Measurements from ENCODE around the gene PGAP3. TPM values are rescaled to one million over a fixed set of nuclear protein-coding genes. Genes with fewer than 3 reads are reported as not detected.

The PGAP3 gene, protein sequence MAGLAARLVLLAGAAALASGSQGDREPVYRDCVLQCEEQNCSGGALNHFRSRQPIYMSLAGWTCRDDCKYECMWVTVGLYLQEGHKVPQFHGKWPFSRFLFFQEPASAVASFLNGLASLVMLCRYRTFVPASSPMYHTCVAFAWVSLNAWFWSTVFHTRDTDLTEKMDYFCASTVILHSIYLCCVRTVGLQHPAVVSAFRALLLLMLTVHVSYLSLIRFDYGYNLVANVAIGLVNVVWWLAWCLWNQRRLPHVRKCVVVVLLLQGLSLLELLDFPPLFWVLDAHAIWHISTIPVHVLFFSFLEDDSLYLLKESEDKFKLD
- 10.0 and 13.2 TPM in 2 replicates for total RNA-seq (2022)
- percentile 53 among the genes with signal in this experiment for Bru-seq, nascent RNA
- BruChase-seq, experiment 1, labeled RNA remaining after a 6-hour chase, result percentile 61 among the genes with signal in this experiment
- BruChase-seq, experiment 2, labeled RNA remaining after a 2-hour chase, result percentile 58 among the genes with signal in this experiment
- long read RNA-seq, transcript PGAP3-201 (8 exons, 2,737 nt), result major isoform, 7 of 20 reads
- long read RNA-seq, partial matches to known transcripts, result 2 of 20 reads
- long read RNA-seq, other reads (novel, unspliced or antisense), result 9 of 20 reads

DNA sequence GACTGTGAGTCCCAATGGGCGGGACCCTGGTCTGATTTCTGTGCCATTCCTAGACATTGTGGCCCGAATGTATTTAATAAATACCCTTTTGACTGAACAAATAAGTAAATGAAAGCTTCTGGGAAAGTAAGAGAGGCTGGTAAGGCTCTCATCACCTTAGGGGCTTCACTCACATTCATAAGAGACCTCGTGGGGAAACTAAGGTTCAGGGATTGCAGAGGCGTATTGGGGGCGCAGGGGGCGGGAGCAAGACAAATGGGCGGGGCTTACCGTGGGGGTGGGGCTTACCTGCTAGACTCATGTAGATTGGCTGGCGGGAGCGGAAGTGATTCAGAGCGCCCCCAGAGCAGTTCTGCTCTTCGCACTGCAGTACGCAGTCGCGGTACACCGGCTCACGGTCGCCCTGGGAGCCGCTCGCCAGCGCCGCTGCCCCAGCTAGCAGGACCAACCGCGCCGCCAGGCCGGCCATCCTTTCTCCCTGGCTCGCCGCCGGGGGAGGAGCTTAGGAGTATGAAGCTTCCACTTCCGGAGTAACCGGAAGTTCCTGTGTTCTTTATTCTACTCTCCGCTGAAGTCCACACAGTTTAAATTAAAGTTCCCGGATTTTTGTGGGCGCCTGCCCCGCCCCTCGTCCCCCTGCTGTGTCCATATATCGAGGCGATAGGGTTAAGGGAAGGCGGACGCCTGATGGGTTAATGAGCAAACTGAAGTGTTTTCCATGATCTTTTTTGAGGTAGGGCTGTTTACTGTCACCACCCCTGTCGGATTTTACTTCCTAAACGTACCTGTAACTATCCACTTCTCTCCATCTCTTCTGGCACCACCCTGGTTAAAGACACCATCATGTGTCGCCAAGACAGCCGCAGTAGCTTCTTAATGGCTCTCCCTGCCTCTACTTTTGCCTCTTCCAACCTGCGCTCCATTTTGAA lies at the start of gene PGAP3:
Gene PGAP3 (minus strand): TSS at position 512 of the 929 bp plus-strand sequence. CDS start 43 bp downstream, at position 469.
- Mint-ChIP-seq H3K4me1 (ENCODE audit: insufficient read depth, unreplicated experiment) (peaks cover 14% of the 10 kb centered on the region), H3K4me3 (ENCODE audit: unreplicated experiment) (peak within 1 kb of the TSS; percentile 79), H3K27me3 (ENCODE audit: insufficient read depth, unreplicated experiment) (no peaks in the 10 kb centered on the region), H3K27ac (ENCODE audit: low read depth, unreplicated experiment) (peak within 1 kb of the TSS; percentile 95), H3K36me3 (ENCODE audit: insufficient read depth, unreplicated experiment) (peaks cover 11% of the 10 kb centered on the region), H3K9me3 (ENCODE audit: unreplicated experiment) (no peaks in the 10 kb centered on the region)
- peak; percentile 92 for DNase-seq (ENCODE audit: unreplicated experiment)
- TF ChIP-seq, protein P1, sequence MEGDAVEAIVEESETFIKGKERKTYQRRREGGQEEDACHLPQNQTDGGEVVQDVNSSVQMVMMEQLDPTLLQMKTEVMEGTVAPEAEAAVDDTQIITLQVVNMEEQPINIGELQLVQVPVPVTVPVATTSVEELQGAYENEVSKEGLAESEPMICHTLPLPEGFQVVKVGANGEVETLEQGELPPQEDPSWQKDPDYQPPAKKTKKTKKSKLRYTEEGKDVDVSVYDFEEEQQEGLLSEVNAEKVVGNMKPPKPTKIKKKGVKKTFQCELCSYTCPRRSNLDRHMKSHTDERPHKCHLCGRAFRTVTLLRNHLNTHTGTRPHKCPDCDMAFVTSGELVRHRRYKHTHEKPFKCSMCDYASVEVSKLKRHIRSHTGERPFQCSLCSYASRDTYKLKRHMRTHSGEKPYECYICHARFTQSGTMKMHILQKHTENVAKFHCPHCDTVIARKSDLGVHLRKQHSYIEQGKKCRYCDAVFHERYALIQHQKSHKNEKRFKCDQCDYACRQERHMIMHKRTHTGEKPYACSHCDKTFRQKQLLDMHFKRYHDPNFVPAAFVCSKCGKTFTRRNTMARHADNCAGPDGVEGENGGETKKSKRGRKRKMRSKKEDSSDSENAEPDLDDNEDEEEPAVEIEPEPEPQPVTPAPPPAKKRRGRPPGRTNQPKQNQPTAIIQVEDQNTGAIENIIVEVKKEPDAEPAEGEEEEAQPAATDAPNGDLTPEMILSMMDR (IDR thresholded peaks at IDR 0.05; ENCODE audit: unreplicated experiment), result no peak
- intact Hi-C loops (cut with micrococcal nuclease), result loop anchor here (5.0 kb wide), 2 partner anchors 51 to 54 kb away; partner anchors contain the start of gene STARD3
- ChIA-PET POLR2A (interaction anchor here (0.6 to 4.1 kb wide), 23 partner anchors 9 to 488 kb away, joined by 3 to 68 read pairs (median 4); partner anchors contain the start of genes ERBB2, MIEN1, RPL19 and STARD3), CTCF (interaction anchor here (0.5 to 1.0 kb wide), 5 partner anchors 12 to 301 kb away, joined by 3 to 4 read pairs (median 3); partner anchors contain the start of gene ERBB2)
- TSS peak; percentile 90 for BruUV-seq (replicated peaks)

DNA sequence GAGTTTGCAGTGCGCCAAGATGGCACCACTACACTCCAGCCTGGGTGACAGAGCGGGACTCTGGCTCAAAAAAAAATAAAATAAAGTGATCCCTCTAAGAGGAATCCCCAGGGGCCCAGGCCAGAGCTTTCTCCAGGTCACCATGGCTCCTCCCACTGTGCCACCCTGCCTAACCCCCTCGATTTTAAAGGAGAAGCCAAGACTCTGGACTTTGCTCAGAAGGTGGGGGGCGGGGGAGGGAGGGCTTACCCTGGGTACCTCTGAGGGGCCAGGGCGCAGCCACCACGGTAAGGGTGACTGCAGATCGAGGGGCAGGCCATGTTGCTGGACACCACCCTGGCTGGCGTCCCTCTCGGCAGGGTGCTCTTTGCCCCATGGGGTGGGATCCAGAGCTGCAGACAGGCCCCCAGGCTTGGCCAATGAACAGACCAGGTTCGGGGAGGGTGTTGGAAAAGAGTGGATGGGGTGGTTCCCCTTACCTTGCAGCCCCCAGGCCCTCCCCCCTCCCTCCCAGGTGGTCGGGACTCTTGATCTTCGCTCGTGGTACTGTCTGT lies 49.4 kb upstream of the PGAP3 start:
- Mint-ChIP-seq H3K27ac (ENCODE audit: low read depth, unreplicated experiment) (no peak overlapping the region), H3K4me1 (ENCODE audit: insufficient read depth, unreplicated experiment) (peaks cover 45% of the 10 kb centered on the region), H3K27me3 (ENCODE audit: insufficient read depth, unreplicated experiment) (peaks cover 11% of the 10 kb centered on the region), H3K9me3 (ENCODE audit: unreplicated experiment) (no peaks in the 10 kb centered on the region), H3K4me3 (ENCODE audit: unreplicated experiment) (peak overlapping the region; percentile 81), H3K36me3 (ENCODE audit: insufficient read depth, unreplicated experiment) (no peaks in the 10 kb centered on the region)
- TF ChIP-seq, protein P1 (IDR thresholded peaks at IDR 0.05; ENCODE audit: unreplicated experiment), result no peak
- ChIA-PET CTCF (interaction anchor here (0.9 to 1.4 kb wide), 2 partner anchors 102 to 113 kb away, joined by 3 read pairs; no protein-coding TSS in a partner anchor), POLR2A (interaction anchor here (0.6 to 4.3 kb wide), 3 partner anchors 17 to 217 kb away, joined by 3 to 36 read pairs (median 3); partner anchors contain the start of gene PGAP3)
- BruUV-seq (replicated peaks), result no TSS peak
- no peak for DNase-seq (ENCODE audit: unreplicated experiment)
- intact Hi-C loops (cut with micrococcal nuclease), result loop anchor here (5.0 kb wide), 1 partner anchor 115 kb away; no protein-coding TSS in a partner anchor

DNA sequence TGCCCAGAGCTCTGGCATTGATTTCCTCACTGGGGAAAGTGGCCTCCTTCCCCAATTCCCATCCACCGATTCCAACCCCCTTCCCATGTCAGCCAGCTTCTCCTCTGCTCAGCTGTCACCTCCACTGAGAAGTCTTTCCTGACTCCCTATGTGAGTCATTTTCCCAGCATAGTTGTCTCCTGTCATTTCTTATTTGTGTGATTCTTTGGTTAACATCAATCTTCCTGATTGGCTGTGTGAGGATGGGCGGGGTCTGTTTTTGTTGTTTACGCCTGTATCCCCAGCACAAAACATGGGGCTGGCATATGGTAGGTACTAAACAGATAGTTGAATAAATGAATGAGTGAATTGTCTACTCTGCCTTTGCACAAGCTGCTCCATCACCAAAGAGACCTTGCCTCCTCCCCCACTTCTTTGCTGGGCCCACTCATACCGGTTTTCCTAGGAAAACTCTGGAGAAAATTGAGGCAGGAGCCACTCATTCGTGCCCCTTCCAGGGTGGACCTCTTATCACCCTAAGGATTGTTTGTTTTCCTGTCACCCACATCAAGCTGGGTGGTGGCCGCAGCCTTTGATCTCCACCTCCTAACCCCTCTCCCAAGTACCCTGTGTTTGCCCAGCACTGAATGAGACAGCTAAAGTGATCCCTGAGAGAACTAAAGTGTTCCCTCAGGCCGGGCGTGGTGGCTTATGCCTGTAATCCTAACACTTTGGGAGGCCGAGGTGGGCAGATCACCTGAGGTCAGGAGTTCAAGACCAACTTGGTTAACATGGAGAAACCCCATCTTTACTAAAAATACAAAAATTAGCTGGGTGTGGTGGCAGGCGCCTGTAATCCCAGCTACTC lies 48.7 kb upstream of the PGAP3 start:
- Mint-ChIP-seq H3K36me3 (ENCODE audit: insufficient read depth, unreplicated experiment) (no peaks in the 10 kb centered on the region), H3K27me3 (ENCODE audit: insufficient read depth, unreplicated experiment) (peaks cover 11% of the 10 kb centered on the region), H3K4me3 (ENCODE audit: unreplicated experiment) (no peak overlapping the region), H3K4me1 (ENCODE audit: insufficient read depth, unreplicated experiment) (peaks cover 45% of the 10 kb centered on the region), H3K9me3 (ENCODE audit: unreplicated experiment) (no peaks in the 10 kb centered on the region), H3K27ac (ENCODE audit: low read depth, unreplicated experiment) (no peak overlapping the region)
- intact Hi-C loops (cut with micrococcal nuclease), result loop anchor here (5.0 kb wide), 1 partner anchor 114 kb away; no protein-coding TSS in a partner anchor
- TF ChIP-seq, protein P1 (IDR thresholded peaks at IDR 0.05; ENCODE audit: unreplicated experiment), result no peak
- CTCF ChIA-PET, result interaction anchor here (0.6 to 1.4 kb wide), 4 partner anchors 31 to 113 kb away, joined by 3 read pairs; no protein-coding TSS in a partner anchor
- POLR2A ChIA-PET, result interaction anchor here (0.6 to 4.3 kb wide), 5 partner anchors 9 to 218 kb away, joined by 3 to 36 read pairs (median 4); partner anchors contain the start of gene PGAP3
- peak; percentile 42 for DNase-seq (ENCODE audit: unreplicated experiment)
- BruUV-seq (replicated peaks), result no TSS peak
